Hematopoietic multipotent progenitor cell treated with erythropoietin and hydrocortisone succinate and interleukin-3 and kit ligand, for 4 days (in vitro differentiated cells): ENCODE measurements around the gene ELAVL1.
"Not testable (repeated sequence)": the region's sequence is repeated elsewhere in the genome, so short reads cannot be mapped to it uniquely, and the experiment has no call there.

Experiments used
- DNase-seq: peaks from one replicate; pipeline ENCODE4 v3.0.0-alpha.2; 2015

The ELAVL1 gene

DNA sequence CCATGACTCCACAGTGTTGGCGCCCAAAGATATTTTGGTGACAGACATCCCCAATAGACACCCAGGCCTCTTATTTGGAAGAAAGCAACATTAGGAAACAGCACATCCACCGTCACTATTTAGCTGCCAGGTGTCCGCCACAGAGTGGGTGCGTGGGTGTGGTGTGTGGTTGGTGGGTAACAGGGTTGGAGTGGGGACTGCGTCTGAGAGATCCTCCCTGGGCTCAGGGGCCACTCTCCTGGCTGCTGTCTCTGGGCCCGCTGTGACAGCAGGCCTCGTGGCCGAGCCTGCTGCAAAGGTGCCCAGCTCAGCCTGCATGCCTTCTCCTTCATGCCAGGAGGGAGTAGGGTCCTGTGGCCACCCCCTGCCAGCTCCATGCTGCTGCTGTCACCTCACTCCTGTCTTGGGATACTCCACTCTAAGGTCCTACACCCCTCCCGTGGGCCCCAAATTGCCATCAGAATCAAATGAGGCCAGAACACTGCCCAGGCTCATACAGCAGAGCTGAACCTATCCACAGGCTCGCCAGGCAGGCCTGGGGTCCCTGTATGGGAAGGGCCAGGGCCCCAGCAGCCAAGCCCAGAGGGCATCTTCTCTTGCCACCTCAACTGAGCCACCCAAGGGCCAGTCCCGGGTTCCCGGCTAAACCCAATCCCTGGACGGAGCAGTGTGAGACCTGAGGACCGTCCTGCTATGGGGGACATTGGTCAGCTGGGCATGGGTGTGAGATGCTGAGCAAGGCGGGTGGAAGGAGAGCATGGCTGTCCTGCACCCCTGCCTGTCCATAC is 37.2 kb downstream of the ELAVL1 start:
- no peak for DNase-seq

DNA sequence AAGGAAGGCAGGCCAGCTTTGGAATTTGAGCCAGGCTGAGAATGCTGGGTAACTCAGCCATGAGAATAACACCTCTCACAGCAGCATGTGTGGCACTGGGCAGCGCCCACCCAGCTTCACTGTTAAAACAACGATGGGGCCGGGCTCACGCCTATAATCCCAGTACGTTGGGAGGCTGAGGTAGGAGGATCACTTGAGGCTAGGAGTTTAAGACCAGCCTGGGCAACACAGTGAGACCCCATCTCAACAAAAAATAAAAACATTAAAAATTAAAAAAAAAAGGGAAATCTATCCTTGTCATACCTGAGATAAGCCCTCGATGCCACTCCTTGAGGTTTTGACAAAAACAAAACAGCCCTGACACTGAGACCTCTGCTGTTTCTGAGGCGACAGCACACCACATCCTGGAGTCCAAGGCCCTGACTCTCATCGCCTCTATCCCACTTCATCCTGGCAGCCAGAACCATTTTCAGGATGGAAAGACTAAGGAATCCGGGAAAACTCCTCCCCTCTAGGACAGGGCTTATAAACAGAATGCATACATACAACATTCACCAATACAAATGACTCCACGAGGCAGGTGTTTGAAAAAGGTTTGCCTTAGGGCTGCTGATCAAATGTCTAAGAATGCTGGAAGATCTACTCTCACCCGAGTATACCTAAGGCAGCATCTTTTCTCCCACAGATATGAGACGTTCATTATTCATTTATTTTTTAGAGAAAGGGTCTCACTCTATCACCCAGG is 39.3 kb downstream of the ELAVL1 start:
- no peak for DNase-seq

DNA sequence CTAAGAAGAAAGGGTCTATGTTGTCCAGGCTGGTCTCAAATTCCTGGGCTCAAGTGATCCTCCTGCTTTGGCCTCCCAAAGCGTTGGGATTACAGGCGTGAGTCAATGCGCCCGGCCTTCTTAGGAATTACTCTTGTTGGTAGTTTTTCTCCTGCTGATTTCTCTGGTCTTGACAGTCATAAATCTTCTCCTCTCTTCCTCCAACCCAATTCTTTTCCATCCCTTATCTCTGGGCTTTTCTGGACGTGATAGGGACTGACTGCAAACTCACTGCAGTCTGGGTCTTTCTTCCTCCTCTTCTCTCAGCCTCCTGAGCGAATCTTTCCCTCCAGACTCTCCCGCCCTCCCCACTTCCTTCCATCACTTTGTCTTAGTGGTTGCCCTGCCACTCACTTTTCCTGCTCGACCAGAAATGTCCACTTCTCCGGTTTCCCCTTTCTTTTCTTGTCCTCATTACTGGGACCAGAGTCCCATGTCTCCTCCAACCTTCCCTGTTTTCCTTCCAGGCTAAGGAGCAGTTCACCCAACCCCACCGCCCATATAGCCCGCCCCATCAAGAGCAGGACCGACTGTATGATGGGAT is 40.1 kb downstream of the ELAVL1 start:
- DNase-seq = no peak

DNA sequence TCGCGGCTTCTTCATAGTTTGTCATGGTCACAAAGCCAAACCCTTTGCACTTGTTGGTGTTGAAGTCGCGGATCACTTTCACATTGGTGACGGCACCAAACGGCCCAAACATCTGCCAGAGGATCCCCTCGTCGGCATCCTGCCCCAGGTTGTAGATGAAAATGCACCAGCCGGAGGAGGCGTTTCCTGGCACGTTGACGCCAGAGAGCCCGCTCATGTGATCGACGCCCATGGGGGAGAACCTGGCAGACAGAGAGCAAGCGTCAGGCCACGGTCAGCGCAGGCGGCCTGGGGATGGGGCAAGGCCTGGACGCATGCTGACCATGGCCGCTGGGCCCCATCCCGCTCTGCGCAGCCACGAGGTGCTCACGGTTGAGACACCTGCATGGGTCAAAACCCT is 41.9 kb downstream of the ELAVL1 start:
- no peak for DNase-seq

DNA sequence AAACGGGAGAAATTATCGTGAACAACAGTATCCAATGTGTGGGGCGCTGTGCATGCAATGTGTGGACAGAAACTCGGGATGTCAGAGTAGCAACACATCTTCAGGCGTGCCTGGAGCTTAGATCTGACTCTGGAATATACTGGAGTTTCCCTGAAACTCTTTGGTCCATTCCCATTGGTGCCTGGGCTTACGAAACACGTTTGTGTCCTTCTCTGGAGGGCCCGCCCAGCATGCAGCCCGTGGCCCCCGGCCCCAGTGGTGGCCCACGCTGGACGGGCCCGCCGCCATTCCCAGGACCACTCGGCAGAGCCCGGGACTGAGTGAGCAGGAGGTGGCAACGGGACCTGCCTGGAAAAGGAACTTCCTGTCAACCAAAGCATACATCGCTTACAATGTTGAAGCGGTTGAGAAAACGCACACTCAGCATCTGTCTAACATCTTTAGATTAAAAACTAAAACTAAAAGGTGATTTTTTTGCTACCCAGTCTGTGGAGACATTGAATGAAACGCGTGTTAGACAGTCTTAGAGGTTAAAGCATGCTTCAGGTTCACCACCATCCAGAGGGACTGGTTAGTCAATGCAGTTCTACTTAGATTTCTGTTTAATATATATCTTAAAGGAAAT is 42.7 kb downstream of the ELAVL1 start:
- no peak for DNase-seq

DNA sequence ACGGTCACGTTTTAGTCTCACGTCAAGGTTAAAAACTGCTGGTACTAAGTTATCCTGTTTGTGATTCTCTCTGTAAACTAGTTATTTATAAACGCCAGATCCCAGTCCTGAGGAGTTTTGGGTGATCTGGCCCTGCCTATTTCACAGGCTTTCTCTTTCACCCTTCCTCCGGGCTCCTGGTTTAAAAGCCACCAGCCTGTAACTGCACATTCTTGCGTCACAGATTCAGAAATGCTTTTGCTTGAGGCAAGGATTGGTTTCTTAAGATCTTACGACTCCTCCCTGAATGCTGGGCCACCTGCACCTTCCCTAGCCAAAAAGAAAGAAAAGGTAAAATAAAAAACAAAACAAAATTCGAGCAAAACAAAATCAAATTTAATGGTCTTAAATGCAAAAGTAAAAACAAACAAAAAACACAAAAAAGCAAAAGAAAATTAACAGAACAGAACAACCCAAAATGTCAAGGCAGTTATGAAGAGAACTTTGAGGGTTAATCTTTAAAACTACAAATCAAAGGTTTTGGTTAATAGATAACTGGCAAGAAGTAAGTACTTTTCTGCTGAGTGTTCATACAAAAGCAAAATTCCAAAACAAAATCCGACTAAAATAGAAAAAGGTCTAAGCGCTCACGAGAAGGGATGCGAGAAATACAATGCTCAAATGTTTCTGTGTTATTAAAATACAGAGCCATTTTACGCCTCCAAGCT is 43.4 kb downstream of the ELAVL1 start:
- DNase-seq = no peak

DNA sequence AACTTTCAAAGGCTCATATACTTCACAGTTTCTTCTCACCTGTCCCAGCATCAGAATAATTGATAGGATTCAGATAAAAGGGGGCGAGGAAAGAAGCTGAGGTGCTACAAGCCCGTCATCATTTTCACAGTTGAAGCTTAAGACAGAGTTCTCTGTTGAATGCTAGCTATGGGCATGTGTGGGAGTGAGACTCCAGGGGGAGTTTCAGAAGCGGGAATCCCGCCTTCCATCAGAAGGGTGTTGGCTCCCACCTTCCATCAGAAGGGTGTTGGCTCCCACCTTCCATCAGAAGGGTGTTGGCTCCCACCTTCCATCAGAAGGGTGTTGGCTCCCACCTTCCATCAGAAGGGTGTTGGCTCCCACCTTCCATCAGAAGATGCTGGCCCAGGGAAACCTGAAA is 44.4 kb downstream of the ELAVL1 start:
- not testable (repeated sequence) for DNase-seq

DNA sequence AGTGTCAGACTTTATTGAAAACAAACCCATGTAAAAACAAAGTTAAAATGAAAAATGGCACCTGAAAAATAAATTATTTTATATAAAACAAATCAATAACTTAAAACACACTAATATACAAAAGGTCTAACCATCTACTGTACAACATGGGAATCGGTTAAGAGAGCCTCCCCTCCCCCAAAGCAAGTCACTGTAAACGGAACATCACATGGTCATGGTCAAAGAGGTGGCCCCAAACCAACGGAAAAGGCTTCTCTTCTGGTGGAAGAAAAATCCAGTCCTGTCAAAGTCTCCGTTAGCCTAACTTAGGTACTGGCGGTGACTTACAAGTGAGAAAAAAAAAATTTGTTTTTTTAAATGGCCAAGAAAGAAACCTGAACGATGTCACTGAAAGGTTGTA is 46.2 kb downstream of the ELAVL1 start:
- DNase-seq = peak; percentile 74

DNA sequence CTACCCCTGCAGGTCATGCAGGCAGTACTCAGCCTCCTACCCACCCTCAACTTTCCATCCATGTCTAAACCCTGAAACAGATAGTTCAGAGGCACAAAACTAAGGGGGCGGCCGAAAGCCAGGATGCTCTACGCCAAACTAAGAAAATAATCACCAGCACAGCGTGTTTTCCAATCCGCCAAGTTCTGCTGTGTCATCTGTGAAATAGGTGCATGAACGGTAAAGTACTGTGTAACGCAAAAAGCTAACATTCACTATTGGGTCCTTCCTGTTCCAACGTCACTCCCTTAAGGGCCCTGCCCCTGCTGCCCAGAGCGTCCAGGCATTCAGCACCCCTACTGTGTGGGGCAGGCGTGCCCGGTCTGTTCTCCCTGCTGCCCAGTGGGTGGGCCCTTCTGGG is 49.7 kb downstream of the ELAVL1 start:
- no peak for DNase-seq

DNA sequence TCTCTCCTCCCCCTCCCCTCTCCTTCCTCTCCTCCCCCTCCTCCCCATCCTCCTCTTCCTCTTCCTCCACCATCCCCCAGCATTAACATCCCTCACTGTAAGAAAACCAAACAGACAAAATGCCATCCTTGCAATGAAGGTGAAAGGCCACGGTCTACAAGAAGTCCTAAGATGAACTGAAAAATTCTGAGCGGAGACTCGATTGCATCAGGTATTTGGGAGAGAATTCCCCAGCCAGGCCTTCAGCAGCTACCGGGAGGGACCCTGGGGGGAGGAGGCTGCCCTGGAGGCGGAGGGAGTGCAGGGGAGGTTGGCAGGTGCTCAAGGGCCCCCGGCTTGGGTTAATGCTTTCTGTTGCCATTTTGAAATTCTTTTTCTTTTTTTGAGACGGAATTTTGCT is 51.9 kb downstream of the ELAVL1 start:
- no peak for DNase-seq

DNA sequence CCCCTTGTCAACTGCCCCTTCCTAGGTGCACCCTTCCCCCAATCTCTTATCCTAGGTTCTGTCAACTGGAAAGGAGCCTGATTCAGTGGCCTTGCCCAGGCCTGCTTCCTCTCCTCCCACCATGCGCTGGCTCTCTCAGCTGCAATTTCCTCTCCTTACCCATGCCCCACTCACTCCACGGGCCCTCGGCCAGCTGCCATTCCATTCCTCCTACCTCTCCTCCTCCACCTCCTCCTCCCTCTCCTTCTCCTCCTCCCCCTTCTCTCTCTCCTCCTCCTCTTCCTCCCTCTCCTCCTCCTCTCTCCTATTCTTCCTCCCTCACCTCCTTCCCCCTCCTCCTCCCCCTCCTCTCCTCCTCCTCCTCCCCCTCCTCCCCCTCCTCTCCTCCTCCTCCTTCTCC is 52.4 kb downstream of the ELAVL1 start:
- DNase-seq = peak; percentile 33

DNA sequence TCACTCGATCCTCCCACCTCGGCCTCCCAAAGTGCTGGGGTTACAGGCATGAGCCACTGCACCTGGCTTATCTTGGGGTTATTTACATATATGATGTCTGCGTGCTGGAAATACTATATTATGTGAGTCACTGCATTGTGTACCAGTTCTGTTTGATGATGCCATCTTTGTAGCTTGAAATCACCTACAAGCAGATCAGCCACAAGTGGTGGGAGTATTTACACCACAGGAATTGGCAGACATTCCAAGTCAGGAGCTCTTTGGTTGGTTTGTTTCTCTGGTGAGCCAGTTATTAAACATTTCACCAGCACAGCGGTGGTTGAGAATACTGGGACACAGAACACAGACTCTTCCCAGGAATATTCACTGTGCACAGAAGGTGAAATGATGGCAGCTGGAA is 57.5 kb downstream of the ELAVL1 start:
- DNase-seq = no peak

DNA sequence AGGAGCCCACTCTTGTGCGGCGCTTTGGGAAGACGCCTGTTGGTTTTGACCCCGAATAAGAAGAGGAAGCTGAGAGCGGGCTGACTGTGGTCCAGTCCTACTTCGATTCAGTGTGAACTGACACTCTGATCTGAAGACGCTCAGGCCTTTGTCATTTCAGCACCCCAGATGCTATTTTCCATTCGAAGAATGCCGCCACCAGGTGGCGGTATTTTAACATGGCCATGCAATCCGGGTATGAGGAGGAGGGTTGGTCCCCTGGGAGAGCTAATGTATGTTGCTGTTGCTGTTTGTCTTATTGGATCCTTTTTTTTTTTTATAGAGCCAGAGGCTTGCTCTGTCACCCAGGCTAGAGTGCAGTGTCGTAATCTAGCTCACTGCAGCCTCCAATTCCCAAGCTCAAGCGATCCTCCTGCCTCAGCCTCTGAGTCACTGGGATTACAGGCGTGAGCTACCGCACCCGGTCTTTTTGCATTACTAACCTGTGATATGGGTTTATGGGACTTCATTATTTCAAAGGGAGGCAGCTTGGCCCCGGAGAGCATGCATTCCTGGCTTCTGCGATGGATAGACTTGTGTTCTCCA is 61.2 kb downstream of the ELAVL1 start:
- DNase-seq = peak; percentile 95

DNA sequence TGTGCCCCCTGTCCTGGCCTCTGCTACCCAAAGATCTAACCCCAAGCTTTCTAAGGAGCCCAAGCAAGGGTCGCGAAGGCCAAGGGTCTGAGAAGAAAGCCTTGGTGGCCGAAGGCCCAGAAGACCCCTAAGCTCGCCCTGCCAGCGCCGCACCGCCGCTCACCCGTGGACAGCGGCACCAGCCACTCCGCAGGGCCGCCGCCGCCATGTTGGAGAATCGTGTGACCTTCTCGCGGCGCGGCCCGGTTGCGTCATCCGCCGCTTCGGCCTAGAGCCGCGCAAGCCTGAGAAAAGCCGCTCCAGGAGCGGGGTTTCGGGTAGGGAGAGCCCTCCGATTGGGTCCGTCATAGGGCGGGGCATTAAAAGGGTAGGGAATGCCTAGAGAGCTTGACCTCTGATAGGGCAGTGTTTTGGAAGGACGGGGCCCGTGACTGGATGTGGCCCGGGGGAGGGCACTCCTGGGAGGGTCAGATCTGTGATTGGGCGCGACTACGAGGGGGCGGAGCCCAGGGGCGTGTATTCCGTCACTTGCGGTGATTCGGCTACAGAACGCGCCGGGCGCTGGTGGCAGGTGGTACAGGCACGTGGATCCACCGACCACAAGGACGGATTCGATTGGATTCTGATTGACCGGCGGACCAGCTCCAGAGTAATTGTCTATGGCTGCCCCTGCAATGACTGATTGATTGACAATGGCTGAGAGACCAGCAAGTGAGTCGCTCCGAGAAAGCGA is 61.8 kb downstream of the ELAVL1 start, which contains the start of gene TIMM44:
Gene TIMM44 (minus strand): TSS at position 223 of the 733 bp plus-strand sequence. CDS start 15 bp downstream, at position 208.
- peak; percentile 100 for DNase-seq

DNA sequence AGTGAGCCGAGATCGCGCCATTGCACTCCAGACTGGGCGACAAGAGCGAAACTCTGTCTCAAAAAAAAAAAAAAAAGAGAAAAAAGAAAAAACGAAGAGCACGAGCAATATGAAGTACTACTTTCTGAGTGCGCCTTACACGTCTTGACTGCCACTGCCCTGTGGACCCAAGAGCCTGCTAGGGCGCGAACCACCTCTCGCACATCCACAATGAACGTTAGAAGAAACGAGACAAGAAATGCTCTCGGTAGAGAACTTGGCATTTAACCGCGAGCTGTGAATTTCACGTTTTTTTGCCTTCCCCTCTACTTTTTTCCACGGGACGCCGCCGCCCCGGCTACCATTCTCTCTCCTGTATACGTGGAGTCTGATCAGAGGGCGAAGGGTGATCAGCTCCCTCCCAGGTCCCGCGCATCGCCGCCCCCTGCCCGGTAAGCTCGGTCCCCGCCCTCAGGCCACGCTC is 62.4 kb downstream of the ELAVL1 start:
- DNase-seq = peak; percentile 34

DNA sequence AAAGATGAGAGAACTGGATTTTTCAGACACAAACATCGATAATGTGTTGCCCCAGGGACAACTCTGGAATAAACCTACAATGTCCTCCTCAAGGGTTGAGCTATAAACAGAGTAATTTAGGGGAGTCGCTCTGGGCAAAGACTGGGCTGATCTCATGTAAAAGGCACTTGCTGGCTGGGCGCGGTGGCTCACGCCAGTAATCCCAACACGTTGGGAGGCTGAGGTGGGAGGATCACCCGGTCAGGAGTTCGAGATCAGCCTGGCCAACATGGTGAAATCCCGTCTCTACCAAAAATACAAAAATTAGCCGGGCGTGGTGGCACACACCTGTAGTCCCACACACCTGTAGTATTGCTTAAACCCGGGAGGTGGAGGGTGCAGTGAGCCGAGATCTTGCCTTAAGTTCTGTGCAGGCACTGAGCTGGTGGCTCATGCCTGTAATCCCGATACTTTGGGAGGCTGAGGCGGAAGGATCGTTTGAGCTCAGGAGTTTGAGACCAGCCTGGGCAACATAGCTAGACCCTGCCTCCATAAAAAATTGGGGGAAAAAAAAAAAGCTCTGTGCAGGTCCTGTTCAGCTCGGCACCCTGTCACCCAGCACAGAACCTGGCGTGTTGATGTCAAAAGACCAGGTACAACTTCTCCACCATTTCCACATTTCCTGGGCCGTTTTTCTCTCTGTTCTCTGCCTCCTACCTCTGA is 63.4 kb downstream of the ELAVL1 start:
- DNase-seq = no peak

DNA sequence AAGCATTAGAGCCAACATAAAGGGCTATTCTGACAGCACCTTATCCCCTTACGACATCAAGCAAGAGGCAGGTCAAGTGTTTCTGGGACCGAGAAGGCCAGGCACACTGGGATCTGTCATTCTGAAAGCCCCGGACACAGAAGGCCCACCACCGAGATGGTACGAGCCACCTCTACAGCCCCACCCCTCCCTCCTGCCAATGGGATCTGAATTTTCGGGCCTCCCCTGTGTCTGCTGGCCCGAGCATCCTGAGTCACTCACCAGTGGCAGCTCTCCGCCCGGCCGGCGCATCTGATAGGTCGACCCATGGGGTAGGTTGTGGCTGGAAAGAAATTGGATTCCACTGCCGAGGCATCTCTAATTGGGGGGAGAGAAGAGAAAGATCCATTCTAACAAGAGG is 64.6 kb downstream of the ELAVL1 start:
- DNase-seq = no peak

DNA sequence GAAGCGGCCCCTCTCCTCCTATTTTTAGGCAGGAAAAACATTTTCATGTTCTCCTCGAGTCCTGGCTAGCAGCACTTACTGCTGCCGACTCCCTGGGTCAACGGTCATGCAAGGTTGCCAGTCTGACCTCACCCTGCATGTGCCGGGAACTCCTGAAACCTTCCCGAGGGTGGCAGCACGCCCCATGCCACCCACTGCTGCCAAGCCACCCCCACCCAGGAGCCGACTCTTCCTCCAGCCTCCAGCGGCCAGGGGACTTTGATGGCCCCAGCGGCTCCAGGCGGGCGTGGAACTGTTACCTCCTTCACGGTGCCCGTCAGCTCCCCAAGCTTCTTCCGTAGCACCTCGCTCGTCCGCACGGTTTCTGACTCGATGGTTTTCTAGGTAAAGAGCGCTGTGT is 70.7 kb downstream of the ELAVL1 start:
- no peak for DNase-seq

DNA sequence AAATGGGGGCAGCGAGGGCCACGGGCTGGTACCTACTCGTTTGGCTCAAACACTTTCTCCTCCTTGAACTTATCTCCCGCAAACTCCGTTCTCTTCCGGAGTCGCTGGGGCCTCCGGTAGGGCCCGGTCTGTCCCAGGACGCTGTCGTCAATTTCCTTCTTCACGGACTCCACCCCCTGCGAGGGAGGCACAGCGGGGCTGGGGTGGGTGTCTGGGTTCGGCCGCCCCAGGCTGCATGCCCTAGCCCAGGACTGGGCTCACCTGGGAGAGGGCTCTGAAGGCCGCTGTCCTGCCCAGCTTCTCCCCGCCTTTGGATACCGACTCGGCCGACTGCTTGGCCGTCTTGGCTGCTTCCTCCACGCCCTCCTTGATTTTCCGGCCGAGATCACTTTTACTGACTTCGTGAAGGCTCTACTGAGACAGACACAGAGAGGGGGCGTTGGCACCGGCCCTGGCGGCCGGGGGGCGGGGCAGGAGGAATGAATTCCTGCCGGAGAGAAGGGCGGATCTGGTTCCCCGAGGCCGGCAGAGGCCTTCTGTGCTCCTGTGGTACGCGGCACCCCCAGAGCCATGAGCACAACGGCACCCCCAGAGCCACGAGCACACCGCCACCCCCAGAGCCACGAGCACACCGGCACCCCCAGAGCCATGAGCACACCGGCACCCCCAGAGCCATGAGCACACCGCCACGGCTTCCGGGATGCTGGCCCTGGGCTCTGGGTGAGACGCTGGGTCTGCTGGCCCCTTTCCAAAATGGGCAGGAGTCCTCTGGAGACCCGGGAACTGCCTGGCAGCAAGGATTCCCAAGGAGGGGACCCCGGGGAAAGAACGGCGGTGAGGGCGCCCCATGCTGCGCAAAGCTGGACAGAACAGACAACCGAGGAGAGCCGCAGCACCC is 71.4 kb downstream of the ELAVL1 start:
- DNase-seq = no peak

DNA sequence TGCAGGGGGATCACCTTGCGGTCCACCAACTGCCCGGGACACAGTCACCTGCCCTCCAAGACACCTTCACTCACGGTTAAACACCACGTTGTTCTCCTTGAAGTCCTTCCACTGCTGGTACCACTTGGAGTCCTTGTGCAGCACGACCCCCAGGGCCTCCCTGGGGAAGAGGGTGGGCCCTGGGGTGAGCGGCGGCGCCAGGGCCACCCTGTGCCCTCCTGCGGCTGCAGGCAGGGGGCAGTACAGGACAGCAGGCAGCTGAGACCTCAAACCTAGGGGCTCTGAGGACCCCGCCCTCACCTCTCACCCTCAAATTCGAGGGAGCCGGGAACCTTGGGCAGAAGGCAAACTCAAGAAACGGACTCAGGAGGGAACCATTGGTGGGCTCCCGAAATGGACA is 72.0 kb downstream of the ELAVL1 start:
- DNase-seq = no peak
